ENCODE data around the gene MAT2A. TPM values are rescaled to one million over a fixed set of nuclear protein-coding genes. Genes with fewer than 3 reads are reported as not detected.
A peak's percentile ranks its signal among the peaks of the same experiment; 100 is the strongest.

Gene MAT2A
- total RNA-seq, 1 donor from 2014 or later, result 405 TPM

GRCh38 chr2:85547089-85547858 is 8.3 kb downstream of the MAT2A start:
- Mint-ChIP-seq H3K27ac (ENCODE audit: unreplicated experiment) (no peak overlapping the region), H3K36me3 (ENCODE audit: low read depth) (peaks cover 29% of the 10 kb centered on the region), H3K4me3 (peak overlapping the region; percentile 66), H3K27me3 (ENCODE audit: low read depth) (peaks cover 4% of the 10 kb centered on the region), H3K9me3 (no peaks in the 10 kb centered on the region), H3K4me1 (peaks cover 23% of the 10 kb centered on the region)
- TF ChIP-seq CTCF (conservative IDR thresholded peaks at IDR 0.05), result no peak
- DNase-seq (ENCODE audit: low read depth, low spot score), result no peak

- H3K4me1 Mint-ChIP-seq, result peaks cover 16% of the 10 kb centered on the region
- DNase-seq (ENCODE audit: low read depth, low spot score), result no peak
- peaks cover 4% of the 10 kb centered on the region for H3K27me3 Mint-ChIP-seq (ENCODE audit: low read depth)
- no peaks in the 10 kb centered on the region for H3K9me3 Mint-ChIP-seq
- H3K27ac Mint-ChIP-seq (ENCODE audit: unreplicated experiment), result no peak overlapping the region
- H3K36me3 Mint-ChIP-seq (ENCODE audit: low read depth), result peaks cover 22% of the 10 kb centered on the region
- peak overlapping the region; percentile 39 for H3K4me3 Mint-ChIP-seq
- no peak for TF ChIP-seq CTCF (conservative IDR thresholded peaks at IDR 0.05)
Observed at GRCh38 chr2:85547859-85548607, 9.1 kb downstream of the MAT2A start.

- TF ChIP-seq CTCF (conservative IDR thresholded peaks at IDR 0.05), result no peak
- Mint-ChIP-seq H3K27me3 (ENCODE audit: low read depth) (peaks cover 4% of the 10 kb centered on the region), H3K27ac (ENCODE audit: unreplicated experiment) (no peak overlapping the region), H3K4me3 (peak overlapping the region; percentile 31), H3K9me3 (no peaks in the 10 kb centered on the region), H3K4me1 (peaks cover 11% of the 10 kb centered on the region), H3K36me3 (ENCODE audit: low read depth) (peaks cover 18% of the 10 kb centered on the region)
- DNase-seq (ENCODE audit: low read depth, low spot score), result no peak
Observed at GRCh38 chr2:85548608-85548900, 9.6 kb downstream of the MAT2A start.

GRCh38 chr2:85549095-85549494 is 10.1 kb downstream of the MAT2A start:
- Mint-ChIP-seq H3K9me3 (no peaks in the 10 kb centered on the region), H3K27ac (ENCODE audit: unreplicated experiment) (no peak overlapping the region), H3K36me3 (ENCODE audit: low read depth) (peaks cover 14% of the 10 kb centered on the region), H3K4me3 (peak overlapping the region; percentile 31), H3K27me3 (ENCODE audit: low read depth) (peaks cover 4% of the 10 kb centered on the region), H3K4me1 (peaks cover 8% of the 10 kb centered on the region)
- no peak for TF ChIP-seq CTCF (conservative IDR thresholded peaks at IDR 0.05)
- DNase-seq (ENCODE audit: low read depth, low spot score), result no peak

- H3K4me1 Mint-ChIP-seq, result peaks cover 4% of the 10 kb centered on the region
- peak overlapping the region; percentile 7 for H3K4me3 Mint-ChIP-seq
- peaks cover 10% of the 10 kb centered on the region for H3K36me3 Mint-ChIP-seq (ENCODE audit: low read depth)
- no peak for TF ChIP-seq CTCF (conservative IDR thresholded peaks at IDR 0.05)
- no peak overlapping the region for H3K27ac Mint-ChIP-seq (ENCODE audit: unreplicated experiment)
- peaks cover 4% of the 10 kb centered on the region for H3K27me3 Mint-ChIP-seq (ENCODE audit: low read depth)
- H3K9me3 Mint-ChIP-seq, result no peaks in the 10 kb centered on the region
- DNase-seq (ENCODE audit: low read depth, low spot score), result no peak
Observed at GRCh38 chr2:85549826-85550225, 10.9 kb downstream of the MAT2A start.
